ENCODE data around the gene MRPL55. TPM values are rescaled to one million over a fixed set of nuclear protein-coding genes. Genes with fewer than 3 reads are reported as not detected.

The MRPL55 gene
- total RNA-seq, 1 donor from 2014 or later: 36.2 TPM

GRCh38 chr1:228060458-228061190, 48.5 kb downstream of the MRPL55 start:
- intact Hi-C loops (cut with micrococcal nuclease): no loop called here

DNA sequence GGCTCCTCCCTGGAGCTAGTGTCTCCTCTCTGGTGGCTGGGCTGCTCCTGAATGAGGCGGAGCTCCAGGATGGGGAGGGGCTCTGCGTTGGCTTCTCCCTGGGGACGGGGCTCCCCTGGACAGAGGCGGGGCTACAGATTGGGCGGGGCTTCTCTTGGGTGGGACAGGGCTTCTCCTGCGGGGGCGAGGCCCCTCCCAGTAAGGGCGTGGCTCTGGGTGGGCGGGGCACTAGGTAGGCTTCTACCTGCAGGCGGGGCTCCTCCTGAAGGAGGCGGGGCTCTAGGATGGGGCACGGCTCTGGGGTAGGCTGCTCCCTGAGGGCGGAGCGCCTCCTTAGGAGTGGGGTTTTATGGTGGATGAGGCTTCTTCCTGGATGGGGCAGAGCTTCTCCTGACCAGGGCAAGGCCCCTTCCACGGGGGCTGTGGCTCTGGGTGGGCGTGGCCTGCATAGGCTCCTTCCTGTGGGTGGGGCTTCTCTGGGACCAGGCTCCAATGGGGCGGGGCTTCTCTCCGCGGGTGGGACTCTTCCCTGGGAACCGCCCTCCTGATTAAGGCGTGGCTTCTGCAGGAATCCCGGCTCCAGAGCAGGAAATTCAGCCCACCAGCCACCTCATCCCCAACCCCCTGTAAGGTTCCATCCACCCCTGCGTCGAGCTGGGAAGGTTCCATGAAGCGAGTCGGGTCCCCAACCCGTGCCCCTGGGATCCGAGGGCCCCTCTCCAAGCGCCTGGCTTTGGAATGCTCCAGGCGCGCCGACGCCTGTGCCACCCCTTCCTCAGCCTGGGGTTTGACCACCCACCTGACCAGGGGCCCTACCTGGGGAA, 49.3 kb downstream of the MRPL55 start:
- intact Hi-C loops (cut with micrococcal nuclease): loop anchor here (1.0 kb wide), 1 partner anchor 49 kb away; the partner anchor contains the start of gene MRPL55

DNA sequence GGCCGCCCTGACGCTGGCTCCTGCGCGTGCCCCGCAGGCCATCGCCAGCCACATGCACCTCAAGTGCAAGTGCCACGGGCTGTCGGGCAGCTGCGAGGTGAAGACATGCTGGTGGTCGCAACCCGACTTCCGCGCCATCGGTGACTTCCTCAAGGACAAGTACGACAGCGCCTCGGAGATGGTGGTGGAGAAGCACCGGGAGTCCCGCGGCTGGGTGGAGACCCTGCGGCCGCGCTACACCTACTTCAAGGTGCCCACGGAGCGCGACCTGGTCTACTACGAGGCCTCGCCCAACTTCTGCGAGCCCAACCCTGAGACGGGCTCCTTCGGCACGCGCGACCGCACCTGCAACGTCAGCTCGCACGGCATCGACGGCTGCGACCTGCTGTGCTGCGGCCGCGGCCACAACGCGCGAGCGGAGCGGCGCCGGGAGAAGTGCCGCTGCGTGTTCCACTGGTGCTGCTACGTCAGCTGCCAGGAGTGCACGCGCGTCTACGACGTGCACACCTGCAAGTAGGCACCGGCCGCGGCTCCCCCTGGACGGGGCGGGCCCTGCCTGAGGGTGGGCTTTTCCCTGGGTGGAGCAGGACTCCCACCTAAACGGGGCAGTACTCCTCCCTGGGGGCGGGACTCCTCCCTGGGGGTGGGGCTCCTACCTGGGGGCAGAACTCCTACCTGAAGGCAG, 50.0 kb downstream of the MRPL55 start:
- intact Hi-C loops (cut with micrococcal nuclease): loop anchor here (1.0 kb wide), 1 partner anchor 50 kb away; the partner anchor contains the start of gene MRPL55

DNA sequence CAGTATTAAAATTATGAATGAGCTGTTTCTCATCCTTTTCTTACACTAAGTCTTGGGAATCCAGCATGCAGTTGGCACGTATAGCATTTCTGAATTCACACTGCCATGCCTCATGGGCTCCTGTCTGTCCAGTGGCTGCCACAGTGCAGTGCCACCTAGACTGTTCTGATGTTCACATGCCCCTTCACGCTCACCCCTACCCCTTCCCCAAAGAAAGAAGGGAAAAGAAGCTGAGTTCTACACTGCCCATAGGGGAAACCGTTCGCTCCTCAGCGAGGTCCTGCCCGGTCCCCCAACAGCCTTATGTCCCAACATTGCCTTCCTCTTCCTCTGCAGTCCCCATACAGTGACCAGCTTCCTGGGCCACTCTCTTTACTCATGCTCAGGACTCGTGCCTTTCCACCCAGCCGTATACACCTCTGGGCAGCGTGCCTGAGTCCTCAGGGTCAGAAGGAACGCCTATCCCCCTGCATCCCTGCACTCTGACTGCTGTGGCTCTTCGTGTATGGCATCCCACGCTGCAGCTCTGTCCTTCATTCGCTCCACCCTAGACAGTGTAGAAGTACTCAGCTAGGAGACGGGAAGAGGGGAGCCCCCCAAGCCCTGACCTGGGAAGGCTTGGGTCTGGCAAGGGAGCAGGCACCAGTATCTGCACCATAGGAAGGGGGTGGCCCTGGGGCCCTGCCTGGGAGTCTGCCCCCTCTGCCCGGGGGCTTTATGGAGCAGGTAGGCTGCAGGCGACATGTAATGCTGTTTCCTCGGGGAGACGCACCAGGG, 50.7 kb downstream of the MRPL55 start:
- intact Hi-C loops (cut with micrococcal nuclease): no loop called here

Other genes starting within 250 kb of the MRPL55 start
- 0.09 and 0.25 TPM in 2 replicates for gene WNT9A, start 161.4 kb downstream of the MRPL55 start, total RNA-seq
- gene WNT3A, start 102.3 kb downstream of the MRPL55 start, total RNA-seq: not detected in 2 replicates
- 347 and 352 TPM in 2 replicates for gene ARF1, start 26.6 kb downstream of the MRPL55 start, total RNA-seq
- 18.8 and 20.0 TPM in 2 replicates for gene C1orf35, start 6.0 kb downstream of the MRPL55 start, total RNA-seq
- gene GUK1, start 31.0 kb upstream of the MRPL55 start, total RNA-seq: 240 and 247 TPM in 2 replicates
- 0.75 and 1.0 TPM in 2 replicates for gene GJC2, start 40.6 kb upstream of the MRPL55 start, total RNA-seq
- gene IBA57, start 56.5 kb upstream of the MRPL55 start, total RNA-seq: 7.9 and 8.3 TPM in 2 replicates
- gene OBSCN, start 98.7 kb upstream of the MRPL55 start, total RNA-seq: 21.6 and 23.1 TPM in 2 replicates